ENCODE measurements around the gene HP. TPM values are rescaled to one million over a fixed set of nuclear protein-coding genes. Genes with fewer than 3 reads are reported as not detected.
"Not testable (repeated sequence)": the region's sequence is repeated elsewhere in the genome, so short reads cannot be mapped to it uniquely, and the experiment has no call there.

Gene HP
- 11.5 TPM for total RNA-seq

- H3K9ac ChIP-seq (ENCODE audit: low read depth in 1 of 3, low read length in 3 of 3); H3K36me3 ChIP-seq (ENCODE audit: control insufficient read depth in 3 of 3, insufficient read depth in 3 of 3, low read length in 3 of 3); H3K4me3 ChIP-seq (ENCODE audit: low read length in 3 of 3); H3K27me3 ChIP-seq (ENCODE audit: control insufficient read depth in 3 of 3, insufficient read depth in 3 of 3, low read length in 3 of 3); H3K27ac ChIP-seq (ENCODE audit: low read depth, low read length); H3K9me3 ChIP-seq (ENCODE audit: control insufficient read depth in 3 of 3, low read length in 3 of 3): not testable (repeated sequence)
- peaks cover 10 to 13% (median 12%) of the 10 kb centered on the region in 3 donors for H3K4me1 ChIP-seq (ENCODE audit: control insufficient read depth in 3 of 3, insufficient read depth in 3 of 3, low read length in 3 of 3)
Measured at GRCh38 chr16:72054254-72054847, at the start of gene HP. TSS of gene HP (plus strand) at chr16:72054505. CDS start at chr16:72054653, 148 bp downstream.

- not testable (repeated sequence) for H3K9ac ChIP-seq (ENCODE audit: low read depth in 1 of 3, low read length in 3 of 3); H3K9me3 ChIP-seq (ENCODE audit: control insufficient read depth in 3 of 3, low read length in 3 of 3); H3K27me3 ChIP-seq (ENCODE audit: control insufficient read depth in 3 of 3, insufficient read depth in 3 of 3, low read length in 3 of 3); H3K36me3 ChIP-seq (ENCODE audit: control insufficient read depth in 3 of 3, insufficient read depth in 3 of 3, low read length in 3 of 3); H3K4me1 ChIP-seq (ENCODE audit: control insufficient read depth in 3 of 3, insufficient read depth in 3 of 3, low read length in 3 of 3); H3K27ac ChIP-seq (ENCODE audit: low read depth, low read length)
- H3K4me3 ChIP-seq (ENCODE audit: low read length in 3 of 3): peak overlapping the region; percentile 40 to 68 (median 54)
Measured at GRCh38 chr16:72008065-72008423, 46.3 kb upstream of the HP start.

GRCh38 chr16:72008424-72009216 lies 45.7 kb upstream of the HP start, which contains the start of gene DHODH:
TSS of gene DHODH (plus strand) at chr16:72008744. CDS start at chr16:72008765, 21 bp downstream.
- Histone ChIP-seq H3K4me3 (ENCODE audit: low read length in 3 of 3) (peak within 1 kb of the TSS; percentile 96 to 100 (median 98)), H3K27ac (ENCODE audit: low read depth, low read length) (peak within 1 kb of the TSS; percentile 77), H3K4me1 (ENCODE audit: control insufficient read depth in 3 of 3, insufficient read depth in 3 of 3, low read length in 3 of 3) (peaks cover 5 to 12% (median 10%) of the 10 kb centered on the region in 3 donors), H3K36me3 (ENCODE audit: control insufficient read depth in 3 of 3, insufficient read depth in 3 of 3, low read length in 3 of 3) (peaks cover 3 to 8% (median 8%) of the 10 kb centered on the region in 3 donors), H3K9ac (ENCODE audit: low read depth in 1 of 3, low read length in 3 of 3) (peak within 1 kb of the TSS; percentile 83 to 90 (median 88)), H3K27me3 (ENCODE audit: control insufficient read depth in 3 of 3, insufficient read depth in 3 of 3, low read length in 3 of 3) (peaks cover 0 to 4% (median 0%) of the 10 kb centered on the region in 3 donors), H3K9me3 (ENCODE audit: control insufficient read depth in 3 of 3, low read length in 3 of 3) (no peaks in the 10 kb centered on the region)

- no peak overlapping the region for H3K4me3 ChIP-seq (ENCODE audit: low read length in 3 of 3)
- peaks cover 0 to 4% (median 0%) of the 10 kb centered on the region in 3 donors for H3K27me3 ChIP-seq (ENCODE audit: control insufficient read depth in 3 of 3, insufficient read depth in 3 of 3, low read length in 3 of 3)
- H3K9ac ChIP-seq (ENCODE audit: low read depth in 1 of 3, low read length in 3 of 3): no peak overlapping the region
- H3K27ac ChIP-seq (ENCODE audit: low read depth, low read length): no peak overlapping the region
- H3K9me3 ChIP-seq (ENCODE audit: control insufficient read depth in 3 of 3, low read length in 3 of 3): no peaks in the 10 kb centered on the region
- H3K36me3 ChIP-seq (ENCODE audit: control insufficient read depth in 3 of 3, insufficient read depth in 3 of 3, low read length in 3 of 3): peaks cover 3 to 8% (median 8%) of the 10 kb centered on the region in 3 donors
- peaks cover 16 to 23% (median 18%) of the 10 kb centered on the region in 3 donors for H3K4me1 ChIP-seq (ENCODE audit: control insufficient read depth in 3 of 3, insufficient read depth in 3 of 3, low read length in 3 of 3)
Measured at GRCh38 chr16:72009779-72010178, 44.5 kb upstream of the HP start.

GRCh38 chr16:72012607-72013006 lies 41.7 kb upstream of the HP start:
- Histone ChIP-seq H3K4me3 (ENCODE audit: low read length in 3 of 3) (no peak overlapping the region), H3K27ac (ENCODE audit: low read depth, low read length) (peak overlapping the region; percentile 72), H3K27me3 (ENCODE audit: control insufficient read depth in 3 of 3, insufficient read depth in 3 of 3, low read length in 3 of 3) (no peaks in the 10 kb centered on the region), H3K36me3 (ENCODE audit: control insufficient read depth in 3 of 3, insufficient read depth in 3 of 3, low read length in 3 of 3) (peaks cover 10 to 25% (median 16%) of the 10 kb centered on the region in 3 donors), H3K9me3 (ENCODE audit: control insufficient read depth in 3 of 3, low read length in 3 of 3) (no peaks in the 10 kb centered on the region), H3K9ac (ENCODE audit: low read depth in 1 of 3, low read length in 3 of 3) (peak overlapping the region in 1 of 3 donors; percentile 19), H3K4me1 (ENCODE audit: control insufficient read depth in 3 of 3, insufficient read depth in 3 of 3, low read length in 3 of 3) (peaks cover 21 to 35% (median 30%) of the 10 kb centered on the region in 3 donors)

- H3K4me3 ChIP-seq (ENCODE audit: low read length in 3 of 3): peak overlapping the region in 1 of 3 donors; percentile 31
- peak overlapping the region; percentile 23 to 68 (median 47) for H3K9ac ChIP-seq (ENCODE audit: low read depth in 1 of 3, low read length in 3 of 3)
- no peaks in the 10 kb centered on the region for H3K9me3 ChIP-seq (ENCODE audit: control insufficient read depth in 3 of 3, low read length in 3 of 3)
- H3K36me3 ChIP-seq (ENCODE audit: control insufficient read depth in 3 of 3, insufficient read depth in 3 of 3, low read length in 3 of 3): peaks cover 15 to 30% (median 20%) of the 10 kb centered on the region in 3 donors
- peaks cover 21 to 35% (median 30%) of the 10 kb centered on the region in 3 donors for H3K4me1 ChIP-seq (ENCODE audit: control insufficient read depth in 3 of 3, insufficient read depth in 3 of 3, low read length in 3 of 3)
- peak overlapping the region; percentile 72 for H3K27ac ChIP-seq (ENCODE audit: low read depth, low read length)
- H3K27me3 ChIP-seq (ENCODE audit: control insufficient read depth in 3 of 3, insufficient read depth in 3 of 3, low read length in 3 of 3): no peaks in the 10 kb centered on the region
Measured at GRCh38 chr16:72013389-72013788, 40.9 kb upstream of the HP start.

- H3K9ac ChIP-seq (ENCODE audit: low read depth in 1 of 3, low read length in 3 of 3): peak overlapping the region; percentile 23 to 68 (median 47)
- peaks cover 20 to 33% (median 21%) of the 10 kb centered on the region in 3 donors for H3K36me3 ChIP-seq (ENCODE audit: control insufficient read depth in 3 of 3, insufficient read depth in 3 of 3, low read length in 3 of 3)
- H3K27me3 ChIP-seq (ENCODE audit: control insufficient read depth in 3 of 3, insufficient read depth in 3 of 3, low read length in 3 of 3): no peaks in the 10 kb centered on the region
- H3K4me3 ChIP-seq (ENCODE audit: low read length in 3 of 3): peak overlapping the region in 1 of 3 donors; percentile 31
- H3K4me1 ChIP-seq (ENCODE audit: control insufficient read depth in 3 of 3, insufficient read depth in 3 of 3, low read length in 3 of 3): peaks cover 18 to 35% (median 27%) of the 10 kb centered on the region in 3 donors
- no peaks in the 10 kb centered on the region for H3K9me3 ChIP-seq (ENCODE audit: control insufficient read depth in 3 of 3, low read length in 3 of 3)
- H3K27ac ChIP-seq (ENCODE audit: low read depth, low read length): peak overlapping the region; percentile 72
Measured at GRCh38 chr16:72013888-72014581, 40.3 kb upstream of the HP start.

GRCh38 chr16:72014675-72015074 lies 39.6 kb upstream of the HP start:
- Histone ChIP-seq H3K36me3 (ENCODE audit: control insufficient read depth in 3 of 3, insufficient read depth in 3 of 3, low read length in 3 of 3) (peaks cover 20 to 38% (median 21%) of the 10 kb centered on the region in 3 donors), H3K27ac (ENCODE audit: low read depth, low read length) (peak overlapping the region; percentile 72), H3K4me1 (ENCODE audit: control insufficient read depth in 3 of 3, insufficient read depth in 3 of 3, low read length in 3 of 3) (peaks cover 18 to 35% (median 27%) of the 10 kb centered on the region in 3 donors), H3K4me3 (ENCODE audit: low read length in 3 of 3) (no peak overlapping the region), H3K9ac (ENCODE audit: low read depth in 1 of 3, low read length in 3 of 3) (no peak overlapping the region), H3K9me3 (ENCODE audit: control insufficient read depth in 3 of 3, low read length in 3 of 3) (no peaks in the 10 kb centered on the region), H3K27me3 (ENCODE audit: control insufficient read depth in 3 of 3, insufficient read depth in 3 of 3, low read length in 3 of 3) (no peaks in the 10 kb centered on the region)

GRCh38 chr16:72015124-72015523 lies 39.2 kb upstream of the HP start:
- no peaks in the 10 kb centered on the region for H3K27me3 ChIP-seq (ENCODE audit: control insufficient read depth in 3 of 3, insufficient read depth in 3 of 3, low read length in 3 of 3)
- H3K9me3 ChIP-seq (ENCODE audit: control insufficient read depth in 3 of 3, low read length in 3 of 3): no peaks in the 10 kb centered on the region
- H3K4me1 ChIP-seq (ENCODE audit: control insufficient read depth in 3 of 3, insufficient read depth in 3 of 3, low read length in 3 of 3): peaks cover 18 to 35% (median 27%) of the 10 kb centered on the region in 3 donors
- H3K4me3 ChIP-seq (ENCODE audit: low read length in 3 of 3): no peak overlapping the region
- no peak overlapping the region for H3K9ac ChIP-seq (ENCODE audit: low read depth in 1 of 3, low read length in 3 of 3)
- H3K27ac ChIP-seq (ENCODE audit: low read depth, low read length): no peak overlapping the region
- peaks cover 20 to 38% (median 21%) of the 10 kb centered on the region in 3 donors for H3K36me3 ChIP-seq (ENCODE audit: control insufficient read depth in 3 of 3, insufficient read depth in 3 of 3, low read length in 3 of 3)

Data from skeletal muscle tissue (tissue), 4 donors.